GM19328 (cell line): ENCODE measurements around the gene GCLC.
A peak's percentile ranks its signal among the peaks of the same experiment; 100 is the strongest.
"Not testable (repeated sequence)": the region's sequence is repeated elsewhere in the genome, so short reads cannot be mapped to it uniquely, and the experiment has no call there.

Experiments
- ATAC-seq: cut with Tn5 transposase; IDR thresholded peaks from one replicate; pipeline ENCODE4 v1.9.1; 2021; ENCODE audit warnings: mild to moderate bottlenecking, moderate library complexity; ENCODE audit not compliant: unreplicated experiment

Gene GCLC

DNA sequence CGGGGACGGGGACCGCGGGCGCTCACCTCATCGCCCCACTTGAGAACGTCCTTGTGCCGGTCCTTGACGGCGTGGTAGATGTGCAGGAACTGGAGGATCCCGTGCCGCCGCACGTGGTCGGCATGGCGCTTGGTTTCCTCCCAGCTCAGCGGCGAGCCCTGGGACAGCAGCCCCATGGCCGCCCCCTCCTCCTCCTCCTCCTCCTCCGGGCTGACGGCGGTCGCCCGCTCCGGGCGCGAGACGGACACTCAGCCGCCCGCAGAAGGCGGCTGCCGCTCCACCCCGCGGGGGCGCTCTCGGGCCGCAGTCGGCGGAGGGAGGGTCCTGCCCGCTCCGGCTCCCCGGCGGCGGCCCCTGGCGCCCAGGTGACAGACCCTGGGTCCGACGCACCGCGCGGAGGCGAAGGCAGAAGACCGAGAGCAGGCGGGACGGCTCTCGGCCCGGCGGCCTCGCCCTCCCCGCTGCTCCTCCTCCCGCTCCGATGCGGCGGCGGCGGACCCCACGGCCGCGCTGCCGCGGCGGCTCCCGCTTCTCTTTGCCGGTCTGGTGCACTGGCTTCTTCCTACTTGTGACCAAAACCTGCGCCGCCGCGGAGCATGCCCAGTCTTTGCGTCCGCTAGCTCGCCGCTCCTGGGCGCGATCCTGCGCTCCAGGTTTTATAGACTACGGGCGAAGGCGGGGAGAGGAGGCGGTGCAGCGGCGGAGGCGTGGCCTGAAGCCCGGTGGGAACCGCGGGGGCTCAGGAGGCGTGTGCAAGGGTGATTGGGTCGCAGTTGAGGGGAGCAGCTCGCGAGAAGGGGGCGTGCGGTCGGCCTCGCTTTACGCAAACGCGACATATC is at the start of gene GCLC:
Gene GCLC, minus strand, starts transcription at position 632 of the 839 bp plus-strand sequence. Its CDS starts 456 bp downstream, at position 176.
- ATAC-seq: peak; percentile 54

DNA sequence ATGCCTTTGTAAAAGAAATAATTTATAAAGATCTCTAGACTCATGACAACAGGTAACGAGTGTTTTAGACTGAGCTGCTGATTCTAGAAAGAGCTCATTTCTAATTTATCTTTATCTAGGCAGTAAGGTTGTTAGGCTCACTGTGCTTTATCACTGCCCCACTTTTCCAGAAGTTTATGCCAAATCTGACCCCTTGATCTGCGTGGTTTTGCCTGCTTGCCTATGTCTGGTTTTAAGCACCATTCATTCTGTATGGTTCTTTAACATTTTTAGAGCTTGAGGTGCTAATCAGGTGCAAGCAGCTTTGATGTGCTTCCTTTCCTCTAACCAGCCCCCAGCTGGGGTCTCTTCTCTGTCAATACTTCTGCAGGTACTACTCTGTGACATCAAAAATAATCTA is 49.7 kb upstream of the GCLC start:
- ATAC-seq: no peak

GRCh38 chr6:53593001-53593488 is 48.1 kb upstream of the GCLC start:
- no peak for ATAC-seq

- no peak for ATAC-seq
Measured at GRCh38 chr6:53591873-53592272, 47.0 kb upstream of the GCLC start.

DNA sequence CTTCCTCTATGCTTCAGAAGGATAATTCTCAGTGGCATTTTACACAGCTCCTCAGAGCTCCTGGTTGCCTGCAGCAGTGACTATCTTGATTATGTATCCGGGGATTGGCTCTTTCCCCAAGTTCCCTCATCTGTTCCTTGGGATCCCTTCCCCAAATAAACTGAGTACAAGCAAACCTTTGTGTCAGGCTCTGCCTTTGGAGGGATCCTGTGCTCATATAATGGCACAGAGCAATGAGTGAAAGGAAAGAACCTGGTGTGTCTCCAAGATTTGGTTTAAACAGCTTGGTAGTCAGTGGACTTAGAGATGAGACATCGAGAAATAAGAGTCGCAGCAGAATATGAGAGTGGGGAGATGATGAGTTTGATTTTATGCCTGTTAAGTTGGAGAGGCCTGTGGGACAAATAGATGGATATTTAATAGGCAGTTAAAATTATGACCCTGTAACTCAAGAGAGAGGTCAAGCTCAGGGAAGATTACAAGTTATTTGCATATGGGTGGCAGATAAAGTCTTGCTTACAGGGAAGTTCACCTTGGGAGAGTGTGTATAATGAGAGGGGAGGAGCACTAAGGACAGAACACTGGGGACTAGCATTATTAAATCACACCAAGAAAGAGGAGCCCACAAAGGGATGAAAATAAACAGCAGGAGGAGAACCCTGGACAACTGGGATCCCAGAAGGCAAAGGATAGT is 44.1 kb upstream of the GCLC start:
- no peak for ATAC-seq

- ATAC-seq: no peak
Measured at GRCh38 chr6:53587291-53587690, 42.4 kb upstream of the GCLC start.

GRCh38 chr6:53585208-53585900 is 40.5 kb upstream of the GCLC start:
- no peak for ATAC-seq

DNA sequence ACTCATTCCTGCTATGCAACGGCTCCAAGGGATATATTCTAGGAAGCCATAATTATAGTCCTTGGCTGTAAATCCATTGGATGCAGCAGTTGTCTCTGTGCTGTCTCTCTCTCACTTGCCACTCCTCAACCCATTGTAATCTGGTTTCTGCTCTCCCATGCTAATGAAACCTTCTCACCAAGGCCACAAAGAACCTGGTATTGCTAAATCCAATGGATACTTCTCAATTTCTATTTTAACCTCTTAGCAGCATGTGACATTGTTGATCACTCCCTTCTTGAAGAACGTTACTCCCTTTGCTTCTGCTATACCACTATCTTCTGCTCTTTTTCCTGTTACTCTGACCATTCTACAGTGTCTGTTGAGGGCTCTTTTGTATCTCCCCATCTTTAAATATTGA is 39.8 kb upstream of the GCLC start:
- no peak for ATAC-seq

DNA sequence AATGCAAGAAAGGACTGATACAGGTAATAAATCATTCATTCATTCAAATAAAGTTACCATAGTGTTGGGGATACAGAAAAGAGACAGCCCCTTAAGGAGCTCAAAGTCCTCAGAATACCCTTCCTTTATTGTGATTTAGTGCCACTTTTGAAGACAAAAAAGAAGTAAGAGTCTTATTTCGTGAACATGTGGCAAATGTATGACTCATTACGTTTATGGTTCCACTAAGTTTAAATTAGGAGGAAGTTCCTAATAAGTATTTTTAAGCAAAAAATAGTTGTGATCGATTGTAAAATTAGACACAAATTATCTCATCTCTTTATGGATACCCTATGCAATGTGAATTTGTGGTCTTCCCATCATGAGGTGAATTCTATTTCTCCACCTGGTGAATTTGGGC is 38.5 kb upstream of the GCLC start:
- no peak for ATAC-seq

DNA sequence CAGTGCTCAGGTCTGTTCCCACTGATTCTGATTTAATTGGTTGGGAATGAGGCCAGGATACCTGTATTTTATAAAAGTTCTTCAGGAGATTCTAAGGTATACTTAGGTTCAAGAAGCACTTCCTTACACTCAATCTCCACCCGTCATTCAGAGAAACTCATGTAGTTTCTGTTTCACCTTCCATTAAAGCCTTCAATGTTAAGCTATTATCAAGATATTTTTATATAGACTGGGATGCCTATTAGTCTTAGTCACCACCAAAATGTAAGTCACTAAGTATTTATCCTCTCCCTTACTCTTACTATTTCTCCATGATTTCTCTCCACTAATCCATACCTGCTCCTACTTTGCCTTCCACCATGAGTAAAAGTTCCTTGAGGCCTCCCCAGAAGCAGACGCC is 38.1 kb upstream of the GCLC start:
- ATAC-seq: no peak

DNA sequence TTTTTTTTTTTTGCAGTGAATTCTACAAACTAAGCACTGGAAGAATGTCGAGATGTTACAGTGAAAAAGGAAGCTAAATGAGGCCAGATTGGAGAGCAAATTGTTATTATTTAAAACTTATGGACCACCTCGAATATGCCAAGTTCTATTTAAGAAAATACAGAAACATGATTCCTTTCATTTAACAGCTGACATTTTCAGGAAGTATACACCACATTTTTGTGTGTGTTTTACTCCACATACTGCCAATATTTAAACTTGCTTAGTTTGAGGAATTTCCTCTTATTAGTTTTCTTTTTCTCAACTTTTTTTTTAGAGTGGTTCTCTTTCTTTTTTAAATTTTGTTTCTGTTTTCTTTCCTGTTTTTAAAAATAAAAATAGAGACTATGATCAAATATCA is 37.0 kb upstream of the GCLC start:
- no peak for ATAC-seq

DNA sequence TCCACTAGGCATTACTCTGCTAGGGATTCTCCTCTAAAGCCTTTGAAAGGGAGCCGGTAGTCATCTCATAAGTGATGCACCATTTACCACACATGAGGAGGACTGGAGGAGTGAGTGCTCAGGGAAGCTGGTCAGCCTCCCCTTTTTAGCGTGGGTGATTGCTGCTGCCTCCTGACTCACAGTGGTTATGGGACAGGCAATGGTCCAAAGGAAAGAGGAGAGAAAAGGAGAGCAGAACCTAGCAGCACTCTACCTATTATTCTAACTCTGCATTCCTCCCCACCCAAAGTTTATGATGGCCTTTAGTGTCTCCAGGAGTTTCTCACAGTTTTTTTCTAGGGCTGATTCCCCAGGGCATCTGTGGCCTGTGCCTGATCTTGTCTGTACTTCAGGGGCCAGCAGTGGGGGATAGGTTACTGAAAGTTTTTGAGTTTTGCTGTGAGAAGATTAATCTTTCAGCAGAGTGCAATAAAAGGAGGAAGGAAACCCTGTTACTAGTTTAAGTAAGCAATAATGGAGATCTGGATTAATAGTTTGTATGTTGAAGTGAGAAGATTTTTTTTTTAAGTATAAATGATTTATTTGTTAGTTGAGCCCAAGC is 36.4 kb upstream of the GCLC start:
- ATAC-seq: no peak

- no peak for ATAC-seq
Measured at GRCh38 chr6:53579338-53579737, 34.4 kb upstream of the GCLC start.

- ATAC-seq: no peak
Measured at GRCh38 chr6:53578371-53578770, 33.5 kb upstream of the GCLC start.

DNA sequence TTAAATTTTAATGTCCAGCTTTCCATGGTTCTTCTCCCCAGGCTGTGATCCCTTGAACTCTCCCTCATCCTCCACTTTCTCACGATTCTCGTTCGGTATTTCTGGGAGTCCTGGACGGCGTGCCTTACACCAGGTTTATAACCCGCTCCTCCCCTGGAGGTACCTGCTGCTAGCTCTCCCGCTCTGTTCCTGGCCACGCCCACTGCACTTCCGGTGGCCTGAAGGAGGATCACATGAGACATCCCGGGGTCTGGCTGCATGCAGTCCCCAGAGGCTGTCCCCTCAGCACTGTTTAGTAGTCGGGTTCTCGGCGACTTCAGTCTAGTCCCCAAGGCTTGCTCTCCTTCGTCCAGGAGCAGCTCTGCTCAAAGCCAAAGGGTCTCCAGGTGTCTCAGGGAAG is 28.4 kb upstream of the GCLC start:
- no peak for ATAC-seq

DNA sequence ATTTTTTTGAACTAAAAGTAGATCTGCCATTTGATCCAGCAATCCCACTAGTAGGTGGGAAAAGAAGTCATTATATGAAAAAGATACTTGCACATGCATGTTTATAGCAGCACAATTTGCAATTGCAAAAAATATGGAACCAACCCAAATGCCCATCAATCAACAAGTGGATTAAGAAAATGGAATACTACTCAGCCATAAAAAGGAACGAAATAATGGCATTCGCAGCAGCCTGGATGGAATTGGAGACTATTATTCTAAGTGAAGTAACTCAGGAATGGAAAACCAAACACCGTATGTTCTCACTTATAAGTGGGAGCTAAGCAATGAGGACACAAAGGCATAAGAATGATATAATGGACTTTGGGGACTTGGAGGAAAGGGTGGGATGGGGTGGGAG is 27.5 kb upstream of the GCLC start:
- ATAC-seq: not testable (repeated sequence)

- ATAC-seq: no peak
Measured at GRCh38 chr6:53568776-53569616, 24.1 kb upstream of the GCLC start.

DNA sequence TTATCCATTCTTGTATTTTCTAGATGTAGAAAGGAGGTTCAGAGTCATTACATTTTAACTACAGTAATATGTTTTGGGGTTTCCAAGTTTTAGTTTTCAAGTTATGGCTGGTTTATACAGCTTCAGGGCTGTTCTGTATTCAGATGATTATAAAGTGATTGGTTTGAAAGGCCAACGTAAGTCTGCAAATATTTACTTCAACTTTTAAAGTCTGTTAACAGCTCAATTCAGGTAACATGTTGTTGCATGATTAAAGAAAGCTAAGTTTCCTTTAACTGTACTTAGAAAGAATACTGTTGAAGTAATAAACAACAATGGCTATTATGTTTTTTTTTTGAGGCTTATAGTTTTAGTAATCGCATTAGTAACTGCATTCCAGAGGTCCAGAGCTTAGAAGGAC is 22.8 kb upstream of the GCLC start:
- ATAC-seq: no peak

- ATAC-seq: no peak
Measured at GRCh38 chr6:53566755-53567154, 21.9 kb upstream of the GCLC start.

GRCh38 chr6:53565886-53566285 is 21.0 kb upstream of the GCLC start:
- no peak for ATAC-seq
